DOHH2 (cell line): ENCODE results near the gene SH3TC2.

Source experiments
- EZH2phosphoT487 ChIP-seq: fragments of 200-600 bp; sonication (generic); IDR thresholded peaks from 2 replicates; pipeline ENCODE4 v1.6.1; 2017; ENCODE audit warnings: borderline replicate concordance, mild to moderate bottlenecking, antibody characterized with exemption, low read length, moderate library complexity, mixed read lengths
- TF ChIP-seq, protein P1 (sequence below): fragments of 200-600 bp; sonication (generic); IDR thresholded peaks from one replicate; pipeline ENCODE4 v1.5.1; 2014; ENCODE audit warnings: antibody characterized with exemption, mild to moderate bottlenecking, low read depth, low read length; ENCODE audit not compliant: poor library complexity, severe bottlenecking

DNA sequence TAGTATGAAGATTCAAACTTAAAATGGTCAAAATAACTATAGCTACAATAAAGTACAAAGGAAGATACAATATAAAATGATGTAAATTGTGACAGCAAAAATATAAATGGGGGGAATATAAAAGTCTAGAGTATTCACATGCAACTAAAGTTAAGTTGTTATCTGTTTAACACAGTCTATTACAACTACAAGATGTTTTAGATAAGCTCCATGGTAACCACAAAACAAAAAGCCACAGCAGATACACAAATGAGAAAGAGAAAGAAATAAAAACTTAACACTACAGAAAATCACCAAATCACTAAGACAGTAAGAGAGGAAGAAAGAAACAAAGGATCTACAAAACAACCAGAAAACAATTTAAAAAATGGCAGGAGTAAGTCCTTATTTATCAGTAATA is 17.0 kb upstream of the SH3TC2 start:
- TF ChIP-seq, protein P1, sequence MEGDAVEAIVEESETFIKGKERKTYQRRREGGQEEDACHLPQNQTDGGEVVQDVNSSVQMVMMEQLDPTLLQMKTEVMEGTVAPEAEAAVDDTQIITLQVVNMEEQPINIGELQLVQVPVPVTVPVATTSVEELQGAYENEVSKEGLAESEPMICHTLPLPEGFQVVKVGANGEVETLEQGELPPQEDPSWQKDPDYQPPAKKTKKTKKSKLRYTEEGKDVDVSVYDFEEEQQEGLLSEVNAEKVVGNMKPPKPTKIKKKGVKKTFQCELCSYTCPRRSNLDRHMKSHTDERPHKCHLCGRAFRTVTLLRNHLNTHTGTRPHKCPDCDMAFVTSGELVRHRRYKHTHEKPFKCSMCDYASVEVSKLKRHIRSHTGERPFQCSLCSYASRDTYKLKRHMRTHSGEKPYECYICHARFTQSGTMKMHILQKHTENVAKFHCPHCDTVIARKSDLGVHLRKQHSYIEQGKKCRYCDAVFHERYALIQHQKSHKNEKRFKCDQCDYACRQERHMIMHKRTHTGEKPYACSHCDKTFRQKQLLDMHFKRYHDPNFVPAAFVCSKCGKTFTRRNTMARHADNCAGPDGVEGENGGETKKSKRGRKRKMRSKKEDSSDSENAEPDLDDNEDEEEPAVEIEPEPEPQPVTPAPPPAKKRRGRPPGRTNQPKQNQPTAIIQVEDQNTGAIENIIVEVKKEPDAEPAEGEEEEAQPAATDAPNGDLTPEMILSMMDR = no peak
- no peak for TF ChIP-seq EZH2phosphoT487
